ENCODE data around the gene PICALM. TPM values are rescaled to one million over a fixed set of nuclear protein-coding genes. Genes with fewer than 3 reads are reported as not detected.

PICALM gene
- total RNA-seq, 3 donors from 2014 or later (not counting 1 experiment from before 2014, with no cell fraction given) = 262 to 291 (median 285) TPM

GRCh38 chr11:86052693-86053641, 15.9 kb downstream of the PICALM start:
- peak overlapping the region; percentile 83 to 87 for H3K27ac Mint-ChIP-seq
- peaks cover 74 to 86% of the 10 kb centered on the region in 2 donors for H3K4me1 Mint-ChIP-seq
- H3K9me3 ChIP-seq (ENCODE audit: control insufficient read depth, insufficient read depth, low read length) = no peaks in the 10 kb centered on the region
- peak overlapping the region; percentile 11 for H3K27ac ChIP-seq (ENCODE audit: low read length)
- no peaks in the 10 kb centered on the region for H3K36me3 ChIP-seq (ENCODE audit: control insufficient read depth, insufficient read depth, low read length)
- H3K9me3 Mint-ChIP-seq = peaks cover 0 to 3% of the 10 kb centered on the region in 2 donors
- 81% methylated on average over 10 of the region's 10 CpGs for WGBS (ENCODE audit: insufficient coverage)
- no peak for TF ChIP-seq CTCF (IDR thresholded peaks at IDR 0.05)
- no peaks in the 10 kb centered on the region for H3K36me3 Mint-ChIP-seq
- H3K4me3 ChIP-seq (ENCODE audit: low read length) = no peak overlapping the region
- ATAC-seq (peak; percentile 7 to 81 (median 36)), DNase-seq (peak in 1 of 2 donors; percentile 32)
- peak overlapping the region; percentile 63 for H3K4me3 Mint-ChIP-seq
- peaks cover 59% of the 10 kb centered on the region for H3K4me1 ChIP-seq (ENCODE audit: control insufficient read depth, insufficient read depth, low read length)
- intact Hi-C loops (cut with micrococcal nuclease) = no loop called here
- H3K27me3 ChIP-seq (ENCODE audit: control insufficient read depth, insufficient read depth, low read length) = no peaks in the 10 kb centered on the region
- H3K27me3 Mint-ChIP-seq (ENCODE audit: low read depth in 2 of 2) = no peaks in the 10 kb centered on the region

- H3K9me3 ChIP-seq (ENCODE audit: control insufficient read depth, insufficient read depth, low read length) = no peaks in the 10 kb centered on the region
- ATAC-seq = no peak
- intact Hi-C loops (cut with micrococcal nuclease) = no loop called here
- no peaks in the 10 kb centered on the region for H3K36me3 ChIP-seq (ENCODE audit: control insufficient read depth, insufficient read depth, low read length)
- H3K4me1 ChIP-seq (ENCODE audit: control insufficient read depth, insufficient read depth, low read length) = peaks cover 58% of the 10 kb centered on the region
- no peaks in the 10 kb centered on the region for H3K27me3 ChIP-seq (ENCODE audit: control insufficient read depth, insufficient read depth, low read length)
- H3K4me3 ChIP-seq (ENCODE audit: low read length) = no peak overlapping the region
- Mint-ChIP-seq H3K27me3 (ENCODE audit: low read depth in 2 of 2) (no peaks in the 10 kb centered on the region), H3K4me3 (peak overlapping the region; percentile 43), H3K4me1 (peaks cover 80 to 88% of the 10 kb centered on the region in 2 donors), H3K27ac (peak overlapping the region; percentile 83 to 87), H3K36me3 (no peaks in the 10 kb centered on the region), H3K9me3 (peaks cover 0 to 3% of the 10 kb centered on the region in 2 donors)
- H3K27ac ChIP-seq (ENCODE audit: low read length) = no peak overlapping the region
- TF ChIP-seq CTCF (IDR thresholded peaks at IDR 0.05) = no peak
- no peak for DNase-seq
Observed at GRCh38 chr11:86050196-86050709, 18.6 kb downstream of the PICALM start.

GRCh38 chr11:86047275-86047991, 21.5 kb downstream of the PICALM start:
- peaks cover 0 to 3% of the 10 kb centered on the region in 2 donors for H3K9me3 Mint-ChIP-seq
- intact Hi-C loops (cut with micrococcal nuclease) = loop anchor here (2.0 to 10.0 kb wide), 3 partner anchors 21 to 453 kb away; partner anchors contain the start of gene PICALM

More at GRCh38 chr11:86047275-86047991, 21.5 kb downstream of the PICALM start:
- H3K4me3 Mint-ChIP-seq = peak overlapping the region; percentile 68
- ATAC-seq = peak; percentile 78 to 87 (median 84)
- peak overlapping the region; percentile 83 to 87 for H3K27ac Mint-ChIP-seq
- H3K27me3 ChIP-seq (ENCODE audit: control insufficient read depth, insufficient read depth, low read length) = no peaks in the 10 kb centered on the region
- no peak overlapping the region for H3K4me3 ChIP-seq (ENCODE audit: low read length)
- peak overlapping the region; percentile 49 for H3K27ac ChIP-seq (ENCODE audit: low read length)
- TF ChIP-seq CTCF (IDR thresholded peaks at IDR 0.05) = no peak
- H3K36me3 Mint-ChIP-seq = no peaks in the 10 kb centered on the region
- H3K9me3 ChIP-seq (ENCODE audit: control insufficient read depth, insufficient read depth, low read length) = no peaks in the 10 kb centered on the region
- DNase-seq = peak in 1 of 2 donors; percentile 55
- H3K4me1 Mint-ChIP-seq = peaks cover 83 to 89% of the 10 kb centered on the region in 2 donors
- H3K27me3 Mint-ChIP-seq (ENCODE audit: low read depth in 2 of 2) = no peaks in the 10 kb centered on the region
- H3K36me3 ChIP-seq (ENCODE audit: control insufficient read depth, insufficient read depth, low read length) = no peaks in the 10 kb centered on the region
- peaks cover 52% of the 10 kb centered on the region for H3K4me1 ChIP-seq (ENCODE audit: control insufficient read depth, insufficient read depth, low read length)
- WGBS (ENCODE audit: insufficient coverage) = 36% methylated on average over 9 of the region's 10 CpGs
